ENCODE measurements around the gene TAS2R31.

DNA sequence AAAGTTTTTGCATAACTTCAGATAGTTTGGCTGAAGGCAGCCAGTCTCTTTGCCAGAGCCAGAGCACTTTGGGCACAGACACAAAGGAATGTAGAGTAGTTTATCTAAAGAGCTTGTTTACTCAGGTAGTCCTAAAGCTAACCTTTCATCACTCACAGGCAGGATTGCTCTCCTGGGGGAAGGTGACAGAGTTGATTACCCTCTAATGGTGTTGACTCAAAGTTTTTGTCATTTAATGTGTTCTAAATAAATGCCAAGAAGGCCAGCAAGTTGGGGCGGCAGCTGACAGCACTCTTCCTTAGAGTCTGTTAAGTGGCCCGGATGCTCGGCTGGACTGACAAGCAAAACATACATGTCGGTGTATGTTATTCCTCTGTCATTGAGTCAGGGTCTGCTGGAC, 40.2 kb upstream of the TAS2R31 start:
- TF ChIP-seq, protein P1, sequence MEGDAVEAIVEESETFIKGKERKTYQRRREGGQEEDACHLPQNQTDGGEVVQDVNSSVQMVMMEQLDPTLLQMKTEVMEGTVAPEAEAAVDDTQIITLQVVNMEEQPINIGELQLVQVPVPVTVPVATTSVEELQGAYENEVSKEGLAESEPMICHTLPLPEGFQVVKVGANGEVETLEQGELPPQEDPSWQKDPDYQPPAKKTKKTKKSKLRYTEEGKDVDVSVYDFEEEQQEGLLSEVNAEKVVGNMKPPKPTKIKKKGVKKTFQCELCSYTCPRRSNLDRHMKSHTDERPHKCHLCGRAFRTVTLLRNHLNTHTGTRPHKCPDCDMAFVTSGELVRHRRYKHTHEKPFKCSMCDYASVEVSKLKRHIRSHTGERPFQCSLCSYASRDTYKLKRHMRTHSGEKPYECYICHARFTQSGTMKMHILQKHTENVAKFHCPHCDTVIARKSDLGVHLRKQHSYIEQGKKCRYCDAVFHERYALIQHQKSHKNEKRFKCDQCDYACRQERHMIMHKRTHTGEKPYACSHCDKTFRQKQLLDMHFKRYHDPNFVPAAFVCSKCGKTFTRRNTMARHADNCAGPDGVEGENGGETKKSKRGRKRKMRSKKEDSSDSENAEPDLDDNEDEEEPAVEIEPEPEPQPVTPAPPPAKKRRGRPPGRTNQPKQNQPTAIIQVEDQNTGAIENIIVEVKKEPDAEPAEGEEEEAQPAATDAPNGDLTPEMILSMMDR (conservative IDR thresholded peaks at IDR 0.05; ENCODE audit: low read depth, low read length), result no peak
- no peak for TF ChIP-seq RAD21 (IDR thresholded peaks at IDR 0.05; ENCODE audit: low read length)
- no peak for TF ChIP-seq POLR2A (IDR thresholded peaks at IDR 0.05; ENCODE audit: low read depth, low read length)
- TF ChIP-seq CEBPB (IDR thresholded peaks at IDR 0.05; ENCODE audit: low read depth, low read length), result no peak
- no peak for TF ChIP-seq RCOR1 (IDR thresholded peaks at IDR 0.05; ENCODE audit: insufficient replicate concordance, low read length)
- no peak for TF ChIP-seq MAFK (IDR thresholded peaks at IDR 0.05; ENCODE audit: low read depth, low read length)
- TF ChIP-seq RFX5 (IDR thresholded peaks at IDR 0.05; ENCODE audit: low read depth, low read length), result no peak
- no peak for TF ChIP-seq MXI1 (IDR thresholded peaks at IDR 0.05; ENCODE audit: borderline replicate concordance, low read depth, low read length)
- TF ChIP-seq SMC3 (IDR thresholded peaks at IDR 0.05; ENCODE audit: low read depth, low read length), result no peak
- TF ChIP-seq CHD1 (IDR thresholded peaks at IDR 0.05; ENCODE audit: low read depth, low read length), result no peak
- no peak for TF ChIP-seq MAZ (IDR thresholded peaks at IDR 0.05; ENCODE audit: borderline replicate concordance, low read depth, low read length)
- TF ChIP-seq FOS (IDR thresholded peaks at IDR 0.05; ENCODE audit: low read depth, low read length), result no peak
- no peak for TF ChIP-seq BHLHE40 (IDR thresholded peaks at IDR 0.05; ENCODE audit: low read depth, low read length)
- TF ChIP-seq, protein P2, sequence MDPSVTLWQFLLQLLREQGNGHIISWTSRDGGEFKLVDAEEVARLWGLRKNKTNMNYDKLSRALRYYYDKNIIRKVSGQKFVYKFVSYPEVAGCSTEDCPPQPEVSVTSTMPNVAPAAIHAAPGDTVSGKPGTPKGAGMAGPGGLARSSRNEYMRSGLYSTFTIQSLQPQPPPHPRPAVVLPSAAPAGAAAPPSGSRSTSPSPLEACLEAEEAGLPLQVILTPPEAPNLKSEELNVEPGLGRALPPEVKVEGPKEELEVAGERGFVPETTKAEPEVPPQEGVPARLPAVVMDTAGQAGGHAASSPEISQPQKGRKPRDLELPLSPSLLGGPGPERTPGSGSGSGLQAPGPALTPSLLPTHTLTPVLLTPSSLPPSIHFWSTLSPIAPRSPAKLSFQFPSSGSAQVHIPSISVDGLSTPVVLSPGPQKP (IDR thresholded peaks at IDR 0.05; ENCODE audit: borderline replicate concordance, low read depth, low read length), result no peak
